Activated CD8-positive, alpha-beta memory T cell treated with anti-CD3 and anti-CD28 coated beads, Interleukin-2, amount 50 U/mL, for 24 hours (primary cell): Measurements from ENCODE around the gene FOXO3.
"Not testable (repeated sequence)": the region's sequence is repeated elsewhere in the genome, so short reads cannot be mapped to it uniquely, and the experiment has no call there.

Source experiments
- DNase-seq: peaks from one replicate; pipeline ENCODE4 v3.0.0-alpha.2; 2020; ENCODE audit errors: extremely low read depth

The FOXO3 gene

GRCh38 chr6:108555399-108556052 is 5.2 kb upstream of the FOXO3 start:
- no peak for DNase-seq

GRCh38 chr6:108556250-108556649 is 4.5 kb upstream of the FOXO3 start:
- no peak for DNase-seq

DNA sequence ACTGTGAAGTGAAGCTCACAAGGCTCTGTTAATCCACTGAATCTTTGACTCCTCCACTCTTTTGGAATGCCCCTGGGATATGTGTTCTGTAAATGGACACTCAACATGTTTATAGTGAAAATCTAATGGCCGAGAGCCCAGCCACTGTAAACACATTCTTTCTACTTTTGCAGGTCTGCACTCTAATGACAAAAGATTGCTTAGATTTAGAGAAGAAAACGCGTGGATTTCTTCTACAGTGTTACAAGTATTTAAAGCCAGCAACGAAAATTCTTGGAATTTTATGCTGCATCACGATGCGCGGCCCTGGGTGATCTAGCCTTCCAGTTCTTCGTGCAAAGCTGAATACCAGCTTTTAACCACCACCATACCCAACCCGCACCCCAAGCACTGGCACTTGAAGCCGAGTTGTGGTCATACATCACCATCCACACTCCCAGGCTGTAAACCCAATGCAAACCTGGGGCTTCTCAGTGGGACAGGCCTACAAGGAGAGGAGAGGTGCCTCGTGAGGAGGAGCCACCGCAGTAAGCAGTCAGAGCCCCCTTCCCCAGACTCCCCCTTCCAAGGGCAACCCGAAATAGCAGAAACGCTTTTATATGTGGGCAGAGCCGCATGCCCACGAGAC is 3.7 kb upstream of the FOXO3 start:
- DNase-seq, result no peak

DNA sequence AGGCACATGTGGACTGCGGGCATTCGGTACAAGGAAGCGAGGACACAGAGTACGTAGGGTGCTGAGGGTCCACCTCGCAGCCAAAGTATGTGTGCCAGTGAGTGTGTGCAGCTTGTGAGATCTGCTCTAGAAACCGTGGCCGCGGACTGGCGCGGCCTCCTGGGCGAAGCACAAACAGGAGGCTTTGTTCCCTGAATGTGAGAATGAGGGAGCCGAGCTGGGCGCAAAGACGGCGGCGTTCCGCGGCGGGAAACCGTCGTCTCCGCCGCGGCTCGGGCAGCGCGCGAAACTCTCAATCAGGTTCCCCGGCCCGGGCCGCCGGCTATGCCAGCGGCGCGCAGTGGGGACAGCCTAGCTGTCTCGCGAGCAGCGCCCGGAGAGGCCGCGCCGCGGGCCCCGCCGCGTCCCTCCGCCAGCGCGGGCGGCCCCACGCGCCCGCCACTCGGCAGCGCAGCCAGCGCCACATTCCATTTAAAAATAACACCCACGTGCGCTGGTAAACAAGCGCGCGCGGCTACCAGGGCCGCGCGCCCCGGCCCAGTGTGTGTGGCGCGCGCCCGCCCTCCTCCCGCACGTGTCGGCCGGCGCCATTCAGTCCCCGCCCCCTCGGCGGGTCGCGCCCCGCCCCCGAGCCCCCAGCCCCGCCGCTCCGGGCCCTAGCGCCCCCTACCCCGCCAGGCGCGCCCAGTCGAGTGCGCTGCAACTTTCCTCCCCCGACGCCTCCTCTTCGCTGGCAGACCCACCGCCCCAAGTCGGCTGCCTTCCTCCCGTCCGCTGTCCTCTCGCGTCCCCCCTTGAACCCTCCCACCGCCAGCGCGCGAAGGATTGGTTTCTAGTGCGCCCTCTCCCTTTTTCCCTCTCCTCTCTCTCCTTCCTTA is 3.0 kb upstream of the FOXO3 start:
- DNase-seq, result no peak

DNA sequence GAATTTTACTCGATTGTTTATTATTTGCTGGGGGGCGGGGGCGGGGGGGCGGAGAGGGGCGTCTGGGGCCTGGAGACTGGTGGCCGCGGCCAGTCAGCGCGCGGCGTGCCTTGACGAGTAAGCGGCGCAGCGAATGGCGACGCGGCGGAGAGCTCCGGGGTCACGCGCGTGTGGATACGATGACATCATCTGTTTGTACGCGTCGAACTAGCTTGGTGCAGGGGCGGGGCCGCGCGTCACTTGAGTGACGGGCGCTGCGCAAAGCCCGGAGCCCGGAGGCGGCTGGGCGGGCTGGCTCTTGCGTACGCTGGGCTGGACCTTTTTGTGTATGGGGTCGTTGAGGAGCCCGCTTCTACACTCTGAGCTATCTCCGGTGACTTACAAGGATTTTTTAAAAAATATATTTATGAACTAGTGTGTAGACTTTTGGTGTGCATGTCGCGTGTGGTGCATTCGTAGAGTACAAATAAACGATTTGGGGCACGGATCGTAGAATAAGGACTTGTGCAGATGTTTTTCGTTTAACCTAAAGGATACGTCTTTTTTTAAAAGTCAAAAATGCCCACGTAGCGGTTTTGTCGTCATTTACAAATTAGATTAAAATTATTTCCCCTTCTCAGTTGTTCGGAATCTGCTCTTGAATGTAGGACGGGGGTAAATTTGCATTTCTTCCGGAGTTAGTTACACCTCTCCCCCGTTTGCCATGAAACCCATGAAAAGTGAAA is 2.2 kb upstream of the FOXO3 start:
- DNase-seq, result peak; percentile 90

DNA sequence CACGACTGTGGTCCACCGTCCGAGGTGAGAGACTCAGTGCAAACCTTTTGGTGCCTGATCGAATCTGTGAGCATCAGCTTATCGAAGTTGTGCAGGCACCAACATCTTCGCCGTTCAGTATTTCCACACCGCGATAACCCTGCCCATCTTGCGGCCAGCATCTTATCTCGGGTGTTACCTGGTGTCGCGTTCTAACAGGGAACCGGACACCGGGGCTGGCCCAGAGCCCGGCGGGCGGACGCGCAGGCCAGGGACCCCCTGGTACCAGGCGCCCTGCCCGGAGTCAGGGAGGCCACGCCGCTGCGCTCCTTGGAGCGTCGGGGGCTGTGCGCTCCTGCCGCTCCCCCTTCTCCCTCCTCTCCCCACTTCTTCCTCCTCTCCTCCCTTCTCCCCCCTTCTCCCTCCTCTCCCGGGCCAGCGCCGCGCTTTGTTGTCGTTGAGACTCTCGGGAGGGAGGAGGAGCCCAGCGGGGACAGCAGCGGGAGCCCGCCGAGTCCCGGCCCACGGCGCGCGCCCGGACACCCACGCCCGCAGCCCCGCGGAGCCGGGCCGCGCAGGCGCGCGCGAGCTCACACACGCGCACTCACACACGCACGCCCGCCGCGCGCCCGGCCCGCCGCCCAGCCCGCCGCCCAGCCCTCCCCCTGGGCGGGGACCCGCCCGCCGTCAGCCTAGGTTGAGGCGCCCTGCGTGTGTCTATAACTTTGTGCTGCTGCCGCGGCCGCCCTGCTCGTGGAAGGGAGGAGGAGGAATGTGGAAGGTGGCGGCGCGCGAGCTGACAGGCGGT is 1.4 kb upstream of the FOXO3 start:
- no peak for DNase-seq

DNA sequence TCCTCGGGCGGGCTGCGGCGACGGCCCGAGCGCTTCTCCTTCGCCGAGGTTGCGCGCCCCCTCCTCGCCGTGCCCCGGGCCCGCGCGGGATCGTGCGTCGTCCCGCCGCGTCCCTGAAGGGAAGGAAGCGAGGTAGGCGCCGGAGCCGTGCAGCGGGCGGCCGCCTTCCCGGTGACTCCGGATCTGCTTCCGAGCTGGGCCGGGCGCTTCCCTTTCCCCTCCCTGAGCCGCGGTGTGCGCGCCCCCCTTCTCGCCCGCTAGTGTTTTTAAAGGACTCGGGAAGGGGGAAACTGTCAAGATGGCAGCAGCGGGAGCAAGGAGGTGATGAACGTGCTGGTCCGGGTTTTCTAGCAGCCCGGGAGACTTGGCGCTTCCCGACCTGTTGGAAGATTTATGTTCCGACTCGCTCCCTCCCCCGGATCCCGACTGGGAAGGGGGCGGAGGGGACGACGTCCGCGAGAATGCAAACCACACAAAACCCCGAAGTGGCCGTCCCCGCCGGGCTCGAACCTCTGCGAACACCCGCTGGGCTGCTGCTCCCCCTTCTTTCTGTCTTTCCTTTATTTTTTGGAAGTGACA is 744 bp upstream of the FOXO3 start:
- DNase-seq, result no peak

DNA sequence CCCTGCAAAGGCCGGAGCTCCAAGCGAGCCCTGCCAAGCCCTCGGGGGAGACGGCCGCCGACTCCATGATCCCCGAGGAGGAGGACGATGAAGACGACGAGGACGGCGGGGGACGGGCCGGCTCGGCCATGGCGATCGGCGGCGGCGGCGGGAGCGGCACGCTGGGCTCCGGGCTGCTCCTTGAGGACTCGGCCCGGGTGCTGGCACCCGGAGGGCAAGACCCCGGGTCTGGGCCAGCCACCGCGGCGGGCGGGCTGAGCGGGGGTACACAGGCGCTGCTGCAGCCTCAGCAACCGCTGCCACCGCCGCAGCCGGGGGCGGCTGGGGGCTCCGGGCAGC is 561 bp downstream of the FOXO3 start:
- DNase-seq, result not testable (repeated sequence)

- DNase-seq, result no peak
These were observed 1.2 kb downstream of the FOXO3 start for GRCh38 chr6:108561742-108562502.

GRCh38 chr6:108562503-108562993 is 1.8 kb downstream of the FOXO3 start:
- DNase-seq, result no peak

GRCh38 chr6:108563292-108563691 is 2.6 kb downstream of the FOXO3 start:
- no peak for DNase-seq

GRCh38 chr6:108564178-108564577 is 3.5 kb downstream of the FOXO3 start:
- DNase-seq, result no peak

DNA sequence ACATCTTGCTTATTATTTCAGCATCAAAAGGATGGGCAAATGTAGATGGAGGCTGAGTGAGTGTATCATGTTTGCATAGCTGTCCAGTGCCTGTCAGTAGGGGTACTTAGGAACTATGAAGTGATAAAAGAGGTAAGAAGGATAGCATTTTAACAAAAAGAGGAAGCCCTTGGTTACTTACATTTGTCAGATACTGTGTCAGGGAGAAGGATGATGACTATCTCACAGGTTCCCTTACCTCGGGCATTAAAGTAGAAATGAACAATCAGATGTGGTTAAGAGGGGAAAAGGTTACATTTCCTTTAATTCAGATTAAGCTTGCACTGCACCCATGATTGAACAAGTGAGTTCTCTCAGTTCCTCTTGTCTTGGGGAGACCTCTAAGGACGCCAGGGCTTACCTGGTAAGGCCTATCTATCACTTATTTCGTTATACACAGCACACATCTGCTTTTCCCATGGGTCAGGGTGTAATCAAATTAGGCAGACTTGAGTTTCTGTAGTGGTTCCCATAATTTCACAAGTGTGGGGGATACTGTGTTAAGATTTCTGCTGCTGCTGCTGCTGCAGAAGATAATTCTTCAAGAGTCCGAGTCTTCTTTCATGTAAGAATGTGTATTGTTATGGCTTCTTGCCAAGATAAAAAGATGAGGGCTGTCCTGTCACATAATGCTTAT is 4.5 kb downstream of the FOXO3 start:
- DNase-seq, result no peak

GRCh38 chr6:108565893-108566292 is 5.2 kb downstream of the FOXO3 start:
- DNase-seq, result no peak

DNA sequence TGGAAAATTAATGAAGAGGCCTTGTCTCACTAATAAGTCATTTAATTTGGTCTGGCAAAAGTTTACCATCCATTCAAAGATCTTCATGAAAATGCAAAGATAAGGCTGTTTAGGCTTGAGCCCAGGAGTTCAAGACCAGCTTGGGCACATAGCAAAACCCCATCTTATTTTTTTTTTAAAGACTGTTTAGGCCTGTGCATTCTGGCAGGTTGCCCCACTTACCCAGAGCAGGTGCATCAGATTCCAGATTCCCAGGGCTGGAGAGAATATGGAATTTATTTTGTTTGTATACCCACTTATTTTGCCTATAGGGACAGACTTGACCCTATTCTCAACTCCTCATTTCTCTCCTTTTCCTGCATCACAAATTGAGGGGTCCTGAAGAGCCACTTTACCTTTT is 5.7 kb downstream of the FOXO3 start:
- DNase-seq, result no peak

- DNase-seq, result no peak
These were observed 7.4 kb downstream of the FOXO3 start for GRCh38 chr6:108568101-108568500.

DNA sequence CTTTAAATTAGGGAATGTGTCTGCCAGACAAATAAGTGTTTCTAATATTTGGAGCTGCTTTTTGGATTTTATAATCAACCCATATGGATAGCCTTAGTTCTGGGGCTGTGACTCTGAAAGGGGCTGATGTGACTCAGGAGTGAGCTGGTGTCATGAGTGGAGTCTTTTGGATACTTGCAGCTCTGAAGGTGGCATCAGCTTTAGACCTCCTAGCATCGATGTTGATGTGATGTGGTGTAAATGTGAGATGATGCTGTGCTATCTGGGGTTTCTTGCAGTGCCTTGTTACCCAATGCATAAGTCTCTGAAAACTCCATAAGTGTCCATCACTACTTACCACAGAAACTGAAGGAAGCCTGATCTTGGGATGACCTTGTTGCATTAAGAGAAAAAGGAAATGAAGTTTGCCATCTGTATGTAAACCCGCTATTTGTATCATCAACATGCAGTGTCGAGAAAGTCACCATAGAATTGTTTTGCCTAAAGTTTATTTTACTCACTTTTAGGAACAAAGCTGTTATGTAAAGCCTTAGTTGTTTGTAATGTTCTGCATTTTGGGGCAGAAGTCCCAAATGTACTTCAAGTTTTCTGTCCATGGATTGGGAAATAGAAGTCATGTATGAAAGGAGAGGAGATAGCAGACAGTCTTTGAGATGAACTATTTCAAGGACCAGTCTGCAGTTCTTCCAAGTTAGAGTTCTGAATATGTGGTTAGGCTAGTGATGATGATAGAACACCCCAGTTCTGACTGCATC is 8.0 kb downstream of the FOXO3 start:
- DNase-seq, result no peak

DNA sequence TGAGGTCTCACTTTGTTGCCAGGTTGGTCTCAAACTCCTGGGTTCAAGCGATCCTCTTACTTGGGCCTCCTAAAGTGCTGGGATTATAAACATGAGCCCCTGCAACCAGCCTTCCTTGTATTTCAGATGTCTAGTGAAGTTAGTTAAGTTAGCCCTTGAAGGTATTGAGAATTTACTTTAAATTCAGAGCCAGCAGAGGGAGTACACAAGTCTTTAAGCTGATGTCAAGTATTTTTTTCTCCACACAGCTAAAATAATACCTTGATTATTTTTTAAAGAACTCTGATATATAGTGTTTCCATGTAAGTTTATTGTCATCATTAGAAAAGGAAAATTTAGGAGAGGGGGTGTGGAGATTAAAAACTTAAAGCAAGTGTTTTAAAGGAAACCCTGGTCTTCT is 9.8 kb downstream of the FOXO3 start:
- no peak for DNase-seq
